ENCODE measurements around the gene P3R3URF. TPM values are rescaled to one million over a fixed set of nuclear protein-coding genes. Genes with fewer than 3 reads are reported as not detected.

The P3R3URF gene
- total and polyA plus RNA-seq, 8 donors: not detected

DNA sequence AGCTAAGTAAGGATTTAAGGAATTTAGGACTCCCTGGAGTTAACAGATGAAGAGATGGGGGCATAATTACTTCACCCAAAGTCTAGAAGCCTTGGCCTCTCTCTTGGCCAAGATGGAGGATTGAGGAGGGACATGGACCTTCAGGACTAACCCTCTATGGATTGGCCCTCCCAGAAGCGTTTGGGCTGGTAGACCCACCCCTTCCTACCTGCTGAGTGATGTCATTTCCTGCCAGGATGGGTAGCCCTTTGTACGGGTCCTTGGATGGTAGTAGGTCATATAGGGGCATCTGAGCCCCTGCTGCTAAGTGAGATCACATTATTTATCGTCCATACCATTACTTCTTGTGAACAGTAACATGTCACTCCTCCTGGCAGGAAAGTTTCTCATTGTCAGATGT is 44.5 kb upstream of the P3R3URF start:
- Histone ChIP-seq H3K36me3 (no peaks in the 10 kb centered on the region), H3K27ac (no peak overlapping the region), H3K4me3 (no peak overlapping the region), H3K9me3 (no peaks in the 10 kb centered on the region), H3K27me3 (no peaks in the 10 kb centered on the region), H3K4me1 (no peaks in the 10 kb centered on the region)
- no peak for ATAC-seq
- TF ChIP-seq, protein P1, sequence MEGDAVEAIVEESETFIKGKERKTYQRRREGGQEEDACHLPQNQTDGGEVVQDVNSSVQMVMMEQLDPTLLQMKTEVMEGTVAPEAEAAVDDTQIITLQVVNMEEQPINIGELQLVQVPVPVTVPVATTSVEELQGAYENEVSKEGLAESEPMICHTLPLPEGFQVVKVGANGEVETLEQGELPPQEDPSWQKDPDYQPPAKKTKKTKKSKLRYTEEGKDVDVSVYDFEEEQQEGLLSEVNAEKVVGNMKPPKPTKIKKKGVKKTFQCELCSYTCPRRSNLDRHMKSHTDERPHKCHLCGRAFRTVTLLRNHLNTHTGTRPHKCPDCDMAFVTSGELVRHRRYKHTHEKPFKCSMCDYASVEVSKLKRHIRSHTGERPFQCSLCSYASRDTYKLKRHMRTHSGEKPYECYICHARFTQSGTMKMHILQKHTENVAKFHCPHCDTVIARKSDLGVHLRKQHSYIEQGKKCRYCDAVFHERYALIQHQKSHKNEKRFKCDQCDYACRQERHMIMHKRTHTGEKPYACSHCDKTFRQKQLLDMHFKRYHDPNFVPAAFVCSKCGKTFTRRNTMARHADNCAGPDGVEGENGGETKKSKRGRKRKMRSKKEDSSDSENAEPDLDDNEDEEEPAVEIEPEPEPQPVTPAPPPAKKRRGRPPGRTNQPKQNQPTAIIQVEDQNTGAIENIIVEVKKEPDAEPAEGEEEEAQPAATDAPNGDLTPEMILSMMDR (IDR thresholded peaks at IDR 0.05): no peak
- 68 to 85% methylated on average over 3 of the region's 3 CpGs for WGBS, 2 donors
- FAIRE-seq: no peak
- intact Hi-C loops (cut with DNase I): loop anchor here in 1 of 3 donors (5.0 kb wide), 1 partner anchor 189 kb away; no protein-coding TSS in a partner anchor
- DNase-seq: no peak

GRCh38 chr1:46219551-46220520 is 43.5 kb upstream of the P3R3URF start:
- no peak for ATAC-seq
- Histone ChIP-seq H3K27me3 (no peaks in the 10 kb centered on the region), H3K27ac (no peak overlapping the region), H3K9me3 (no peaks in the 10 kb centered on the region), H3K4me3 (no peak overlapping the region), H3K36me3 (no peaks in the 10 kb centered on the region), H3K4me1 (no peaks in the 10 kb centered on the region)
- no peak for DNase-seq
- no peak for FAIRE-seq
- intact Hi-C loops (cut with DNase I): loop anchor here in 1 of 3 donors (5.0 kb wide), 1 partner anchor 188 kb away; no protein-coding TSS in a partner anchor
- TF ChIP-seq, protein P1 (IDR thresholded peaks at IDR 0.05): no peak
- WGBS, 2 donors: 58 to 62% methylated on average over 17 to 18 of the region's 18 CpGs

DNA sequence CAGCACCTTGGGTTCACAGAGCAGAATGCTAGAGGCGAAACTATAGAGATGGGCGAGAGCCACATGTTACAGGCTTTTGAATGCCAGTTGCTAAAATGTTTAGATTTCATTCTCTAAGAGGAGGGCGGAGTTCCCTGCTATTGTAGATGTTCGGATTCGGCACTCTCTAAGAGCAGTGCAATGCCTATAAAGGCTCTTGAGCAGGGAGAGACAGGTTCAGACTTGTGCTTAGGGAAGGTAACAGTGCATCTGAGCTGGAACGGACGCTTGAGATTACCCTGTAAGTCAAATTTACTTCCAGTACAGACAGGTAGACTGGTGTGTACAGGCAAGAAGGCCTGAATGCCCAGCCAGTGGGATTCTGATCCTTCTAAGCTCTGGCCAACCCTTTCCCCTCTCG is 42.2 kb upstream of the P3R3URF start:
- Histone ChIP-seq H3K4me1 (no peaks in the 10 kb centered on the region), H3K36me3 (no peaks in the 10 kb centered on the region), H3K27ac (no peak overlapping the region), H3K27me3 (no peaks in the 10 kb centered on the region), H3K9me3 (no peaks in the 10 kb centered on the region), H3K4me3 (no peak overlapping the region)
- TF ChIP-seq, protein P1 (IDR thresholded peaks at IDR 0.05): no peak
- no peak for DNase-seq
- no peak for ATAC-seq
- no peak for FAIRE-seq
- 77 to 89% methylated on average over 8 of the region's 8 CpGs for WGBS, 2 donors
- intact Hi-C loops (cut with DNase I): no loop called here

GRCh38 chr1:46215504-46215903 is 39.2 kb upstream of the P3R3URF start:
- intact Hi-C loops (cut with DNase I): no loop called here
- DNase-seq: no peak
- Histone ChIP-seq H3K9me3 (no peaks in the 10 kb centered on the region), H3K36me3 (no peaks in the 10 kb centered on the region), H3K4me3 (no peak overlapping the region), H3K27ac (no peak overlapping the region), H3K27me3 (no peaks in the 10 kb centered on the region), H3K4me1 (no peaks in the 10 kb centered on the region)
- no peak for FAIRE-seq
- TF ChIP-seq, protein P1 (IDR thresholded peaks at IDR 0.05): no peak
- ATAC-seq: no peak

- Histone ChIP-seq H3K27ac (no peak overlapping the region), H3K27me3 (no peaks in the 10 kb centered on the region), H3K4me1 (no peaks in the 10 kb centered on the region), H3K36me3 (no peaks in the 10 kb centered on the region), H3K9me3 (no peaks in the 10 kb centered on the region), H3K4me3 (no peak overlapping the region)
- TF ChIP-seq, protein P1 (IDR thresholded peaks at IDR 0.05): no peak
- no peak for ATAC-seq
- no peak for DNase-seq
- WGBS, 2 donors: 61 to 64% methylated on average over 2 of the region's 2 CpGs
- intact Hi-C loops (cut with DNase I): no loop called here
- FAIRE-seq: no peak
These were observed 34.8 kb upstream of the P3R3URF start for GRCh38 chr1:46211051-46211450.
